ENCODE measurements around the gene ANKS1B.

- TF ChIP-seq CEBPB (IDR thresholded peaks at IDR 0.05) (no peak), EP300 (IDR thresholded peaks at IDR 0.05; ENCODE audit: borderline replicate concordance) (no peak), USF1 (IDR thresholded peaks at IDR 0.05) (no peak), RAD21 (IDR thresholded peaks at IDR 0.05; ENCODE audit: low read depth) (no peak), REST (IDR thresholded peaks at IDR 0.05; ENCODE audit: low read depth) (no peak), YY1 (IDR thresholded peaks at IDR 0.05; ENCODE audit: low read depth) (no peak), CREB1 (IDR thresholded peaks at IDR 0.05; ENCODE audit: low read depth) (no peak), TAF1 (IDR thresholded peaks at IDR 0.05; ENCODE audit: low read depth) (no peak), NFIC (IDR thresholded peaks at IDR 0.05) (no peak)
Observed at GRCh38 chr12:98719515-98720504, 1264.9 kb downstream of the ANKS1B start.
